ENCODE data around the gene SH3BP5. TPM values are rescaled to one million over a fixed set of nuclear protein-coding genes. Genes with fewer than 3 reads are reported as not detected.
"Not testable (repeated sequence)": the region's sequence is repeated elsewhere in the genome, so short reads cannot be mapped to it uniquely, and the experiment has no call there.

SH3BP5 gene
- total and polyA plus RNA-seq, 12 donors, result 6.7 to 22.4 (median 9.8) TPM

- peaks cover 0 to 30% (median 0%) of the 10 kb centered on the region in 9 donors for H3K4me1 ChIP-seq
- 73 to 89% methylated on average over 2 of the region's 2 CpGs for WGBS, 2 donors
- TF ChIP-seq CTCF (IDR thresholded peaks at IDR 0.05), result no peak
Measured at GRCh38 chr3:15356176-15356575, 23.8 kb upstream of the SH3BP5 start.

GRCh38 chr3:15355086-15355485 lies 22.7 kb upstream of the SH3BP5 start:
- no peak for DNase-seq
- H3K27me3 ChIP-seq, result no peaks in the 10 kb centered on the region
- intact Hi-C loops (cut with DNase I), result no loop called here
- no peaks in the 10 kb centered on the region for H3K36me3 ChIP-seq
- peaks cover 0 to 25% (median 0%) of the 10 kb centered on the region in 9 donors for H3K4me1 ChIP-seq
- 89 to 90% methylated on average over 1 of the region's 1 CpG for WGBS, 2 donors
- TF ChIP-seq CTCF (IDR thresholded peaks at IDR 0.05), result no peak
- peaks cover 0 to 23% (median 4%) of the 10 kb centered on the region in 11 donors for H3K9me3 ChIP-seq
- ATAC-seq, result no peak
- H3K4me3 ChIP-seq, result no peak overlapping the region
- no peak overlapping the region for H3K27ac ChIP-seq

More at GRCh38 chr3:15356176-15356575, 23.8 kb upstream of the SH3BP5 start:
- no peak for DNase-seq
- H3K4me3 ChIP-seq, result no peak overlapping the region
- intact Hi-C loops (cut with DNase I), result no loop called here
- H3K27me3 ChIP-seq, result no peaks in the 10 kb centered on the region
- ATAC-seq, result no peak
- no peaks in the 10 kb centered on the region for H3K36me3 ChIP-seq
- H3K9me3 ChIP-seq, result peaks cover 0 to 12% (median 4%) of the 10 kb centered on the region in 11 donors
- peak overlapping the region in 2 of 10 donors; percentile 8 to 15 for H3K27ac ChIP-seq

- no peaks in the 10 kb centered on the region for H3K27me3 ChIP-seq
- H3K36me3 ChIP-seq, result no peaks in the 10 kb centered on the region
- peaks cover 0 to 22% (median 0%) of the 10 kb centered on the region in 9 donors for H3K4me1 ChIP-seq
- intact Hi-C loops (cut with DNase I), result no loop called here
- H3K9me3 ChIP-seq, result peaks cover 0 to 23% (median 4%) of the 10 kb centered on the region in 11 donors
- no peak for DNase-seq
- WGBS, 2 donors, result 76 to 78% methylated on average over 6 of the region's 6 CpGs
- H3K27ac ChIP-seq, result no peak overlapping the region
- H3K4me3 ChIP-seq, result no peak overlapping the region
- TF ChIP-seq CTCF (IDR thresholded peaks at IDR 0.05), result no peak
- no peak for ATAC-seq
Measured at GRCh38 chr3:15354485-15354884, 22.1 kb upstream of the SH3BP5 start.

GRCh38 chr3:15350141-15350540 lies 17.8 kb upstream of the SH3BP5 start:
- Histone ChIP-seq H3K4me1 (peaks cover 0 to 23% (median 0%) of the 10 kb centered on the region in 9 donors), H3K9me3 (peaks cover 0 to 24% (median 4%) of the 10 kb centered on the region in 11 donors), H3K4me3 (no peak overlapping the region), H3K27me3 (no peaks in the 10 kb centered on the region), H3K36me3 (no peaks in the 10 kb centered on the region), H3K27ac (peak overlapping the region in 1 of 10 donors; percentile 27)
- ATAC-seq (no peak), DNase-seq (no peak)
- 92 to 93% methylated on average over 3 of the region's 3 CpGs for WGBS, 2 donors
- intact Hi-C loops (cut with DNase I), result no loop called here
- TF ChIP-seq CTCF (IDR thresholded peaks at IDR 0.05), result no peak

- 97 to 99% methylated on average over 5 of the region's 5 CpGs for WGBS, 2 donors
- Histone ChIP-seq H3K4me1 (peaks cover 0 to 23% (median 0%) of the 10 kb centered on the region in 9 donors), H3K9me3 (peaks cover 0 to 24% (median 4%) of the 10 kb centered on the region in 11 donors)
- H3K27me3 ChIP-seq; H3K4me3 ChIP-seq; ATAC-seq; DNase-seq; intact Hi-C loops (cut with DNase I); H3K36me3 ChIP-seq; H3K27ac ChIP-seq: not testable (repeated sequence)
Measured at GRCh38 chr3:15349438-15349837, 17.1 kb upstream of the SH3BP5 start.
